SU-DHL-6 (cell line): ENCODE results near the gene MITF.

Experiments
- CTCF ChIP-seq: fragments of 200-600 bp; sonication (generic); IDR thresholded peaks from one replicate; pipeline ENCODE4 v1.5.1; 2017; ENCODE audit warnings: antibody characterized with exemption, mild to moderate bottlenecking, low read length, moderate library complexity; ENCODE audit not compliant: insufficient read depth, poor library complexity, severe bottlenecking
- EZH2phosphoT487 ChIP-seq: fragments of 200-600 bp; sonication (generic), shearing (Covaris generic); conservative IDR thresholded peaks from 2 replicates; pipeline ENCODE4 v1.6.1; 2018; ENCODE audit warnings: mild to moderate bottlenecking, antibody characterized with exemption, low read length, moderate library complexity, mixed read lengths

DNA sequence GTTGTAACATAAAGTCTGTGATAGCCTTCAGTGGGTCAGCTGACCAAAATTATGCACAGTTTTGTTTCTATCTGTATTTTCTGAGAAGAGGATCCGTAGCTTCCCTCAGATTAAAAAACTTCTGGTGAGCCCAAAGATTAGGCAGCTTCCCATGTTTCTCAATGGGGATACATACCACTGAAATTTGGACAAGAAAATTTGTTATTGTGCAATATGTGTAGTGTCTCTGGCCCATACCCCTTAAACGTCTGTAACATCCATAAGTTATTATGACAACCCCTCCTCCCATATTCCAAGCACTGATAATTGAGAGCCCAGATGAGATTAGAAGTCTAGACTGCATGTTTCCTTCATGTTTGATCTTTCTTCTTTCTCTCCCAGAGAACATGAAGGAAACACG, 1.9 kb upstream of the MITF start:
- no peak for TF ChIP-seq CTCF
- TF ChIP-seq EZH2phosphoT487: no peak
